Measurements from ENCODE around the gene NACC1.

DNA sequence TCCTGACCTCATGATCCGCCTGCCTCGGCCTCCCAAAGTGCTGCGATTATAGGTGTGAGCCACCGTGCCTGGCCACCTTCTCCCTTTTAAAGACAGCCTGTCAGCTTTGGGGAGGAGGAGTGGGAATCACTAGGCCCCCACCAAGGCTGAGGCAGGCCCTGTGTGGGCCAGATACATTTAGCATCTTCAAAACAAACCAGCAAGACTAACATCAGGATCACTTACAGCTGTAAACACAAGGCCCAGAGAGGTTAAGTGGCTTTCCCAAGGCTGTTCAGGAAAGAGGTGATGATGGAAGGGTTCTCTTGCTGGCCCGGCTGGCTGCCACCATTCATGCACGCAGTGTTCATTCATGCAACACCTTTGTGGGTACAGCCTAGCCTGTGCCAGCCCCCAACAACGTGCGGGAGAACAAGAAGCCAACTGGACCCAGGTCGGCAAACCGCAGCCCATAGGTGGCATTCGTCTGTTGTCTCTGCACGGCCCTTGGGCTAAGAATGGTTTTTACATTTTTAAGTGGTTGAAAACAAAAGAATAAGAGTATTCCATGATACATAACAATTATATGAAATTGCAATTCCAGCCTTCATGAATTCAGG is 55.2 kb downstream of the NACC1 start:
- TF ChIP-seq REST (IDR thresholded peaks at IDR 0.05; ENCODE audit: unreplicated experiment), result no peak
- no peak for TF ChIP-seq ZNF331 (CRISPR knock-in tag; IDR thresholded peaks at IDR 0.05; ENCODE audit: low read depth)
- no peak for TF ChIP-seq CTCF (conservative IDR thresholded peaks at IDR 0.05; ENCODE audit: low read depth in 2 of 2)
- no peak for TF ChIP-seq EZH2 (IDR thresholded peaks at IDR 0.05; ENCODE audit: low read depth, unreplicated experiment)
- TF ChIP-seq POLR2AphosphoS5 (IDR thresholded peaks at IDR 0.05; ENCODE audit: low read depth), result no peak
- TF ChIP-seq CREB1 (CRISPR knock-in tag; IDR thresholded peaks at IDR 0.05; ENCODE audit: low read depth), result no peak
- TF ChIP-seq EZH2phosphoT487 (IDR thresholded peaks at IDR 0.05; ENCODE audit: unreplicated experiment), result no peak
- TF ChIP-seq JUNB (IDR thresholded peaks at IDR 0.05; ENCODE audit: unreplicated experiment), result no peak
- no peak for TF ChIP-seq NANOG (IDR thresholded peaks at IDR 0.05; ENCODE audit: borderline replicate concordance)

Data from GM23338 (cell line).